ENCODE data around the gene CEP120.

DNA sequence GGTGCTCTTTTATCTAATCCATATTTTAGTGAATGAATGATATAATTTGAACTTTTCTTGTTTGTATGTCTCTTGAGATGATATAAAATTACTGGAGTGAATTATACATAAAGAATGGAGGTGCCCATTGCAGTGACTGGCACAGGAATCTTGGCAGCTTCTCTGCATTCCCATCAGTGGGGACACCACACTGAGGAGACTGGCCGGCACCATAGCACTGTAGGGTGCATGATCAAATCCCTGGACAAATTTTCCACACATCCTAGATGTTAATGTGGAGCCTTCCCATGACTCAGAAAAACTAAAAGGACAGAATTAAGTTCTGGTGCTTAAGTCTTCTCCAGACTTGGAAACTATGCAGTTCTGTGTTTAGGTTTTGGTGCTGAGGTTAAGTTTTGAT, 124.1 kb downstream of the CEP120 start:
- TF ChIP-seq, protein P1, sequence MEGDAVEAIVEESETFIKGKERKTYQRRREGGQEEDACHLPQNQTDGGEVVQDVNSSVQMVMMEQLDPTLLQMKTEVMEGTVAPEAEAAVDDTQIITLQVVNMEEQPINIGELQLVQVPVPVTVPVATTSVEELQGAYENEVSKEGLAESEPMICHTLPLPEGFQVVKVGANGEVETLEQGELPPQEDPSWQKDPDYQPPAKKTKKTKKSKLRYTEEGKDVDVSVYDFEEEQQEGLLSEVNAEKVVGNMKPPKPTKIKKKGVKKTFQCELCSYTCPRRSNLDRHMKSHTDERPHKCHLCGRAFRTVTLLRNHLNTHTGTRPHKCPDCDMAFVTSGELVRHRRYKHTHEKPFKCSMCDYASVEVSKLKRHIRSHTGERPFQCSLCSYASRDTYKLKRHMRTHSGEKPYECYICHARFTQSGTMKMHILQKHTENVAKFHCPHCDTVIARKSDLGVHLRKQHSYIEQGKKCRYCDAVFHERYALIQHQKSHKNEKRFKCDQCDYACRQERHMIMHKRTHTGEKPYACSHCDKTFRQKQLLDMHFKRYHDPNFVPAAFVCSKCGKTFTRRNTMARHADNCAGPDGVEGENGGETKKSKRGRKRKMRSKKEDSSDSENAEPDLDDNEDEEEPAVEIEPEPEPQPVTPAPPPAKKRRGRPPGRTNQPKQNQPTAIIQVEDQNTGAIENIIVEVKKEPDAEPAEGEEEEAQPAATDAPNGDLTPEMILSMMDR (IDR thresholded peaks at IDR 0.05; ENCODE audit: low read length) = no peak
- TF ChIP-seq EZH2phosphoT487 (IDR thresholded peaks at IDR 0.05; ENCODE audit: low read length) = no peak

Measured in MM.1S (cell line).